OCI-LY3 (cell line): ENCODE data around the gene C11orf24.

Source experiments
- CTCF ChIP-seq: fragments of 200-600, 300-600 bp; sonication (generic); IDR thresholded peaks from 2 replicates; pipeline ENCODE4 v1.5.1; 2014; ENCODE audit warnings: antibody characterized with exemption, low read length, low read depth
- EZH2phosphoT487 ChIP-seq: fragments of 200-600 bp; shearing (Covaris generic); IDR thresholded peaks from 2 replicates; pipeline ENCODE4 v1.6.1; 2018; ENCODE audit warnings: antibody characterized with exemption, mixed run types, low read depth

GRCh38 chr11:68255526-68255925 lies 16.2 kb downstream of the C11orf24 start:
- no peak for TF ChIP-seq CTCF
- no peak for TF ChIP-seq EZH2phosphoT487
